ENCODE data around the gene CXCR2.
A peak's percentile ranks its signal among the peaks of the same experiment; 100 is the strongest.

- TF ChIP-seq, protein P1, sequence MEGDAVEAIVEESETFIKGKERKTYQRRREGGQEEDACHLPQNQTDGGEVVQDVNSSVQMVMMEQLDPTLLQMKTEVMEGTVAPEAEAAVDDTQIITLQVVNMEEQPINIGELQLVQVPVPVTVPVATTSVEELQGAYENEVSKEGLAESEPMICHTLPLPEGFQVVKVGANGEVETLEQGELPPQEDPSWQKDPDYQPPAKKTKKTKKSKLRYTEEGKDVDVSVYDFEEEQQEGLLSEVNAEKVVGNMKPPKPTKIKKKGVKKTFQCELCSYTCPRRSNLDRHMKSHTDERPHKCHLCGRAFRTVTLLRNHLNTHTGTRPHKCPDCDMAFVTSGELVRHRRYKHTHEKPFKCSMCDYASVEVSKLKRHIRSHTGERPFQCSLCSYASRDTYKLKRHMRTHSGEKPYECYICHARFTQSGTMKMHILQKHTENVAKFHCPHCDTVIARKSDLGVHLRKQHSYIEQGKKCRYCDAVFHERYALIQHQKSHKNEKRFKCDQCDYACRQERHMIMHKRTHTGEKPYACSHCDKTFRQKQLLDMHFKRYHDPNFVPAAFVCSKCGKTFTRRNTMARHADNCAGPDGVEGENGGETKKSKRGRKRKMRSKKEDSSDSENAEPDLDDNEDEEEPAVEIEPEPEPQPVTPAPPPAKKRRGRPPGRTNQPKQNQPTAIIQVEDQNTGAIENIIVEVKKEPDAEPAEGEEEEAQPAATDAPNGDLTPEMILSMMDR (IDR thresholded peaks at IDR 0.05; ENCODE audit: low read depth, low read length, poor library complexity, severe bottlenecking): peak; percentile 31
- TF ChIP-seq EZH2phosphoT487 (IDR thresholded peaks at IDR 0.05; ENCODE audit: borderline replicate concordance, low read length): no peak
These were observed 41.0 kb downstream of the CXCR2 start, which contains the start of gene CXCR1 for GRCh38 chr2:218166791-218167190.
